GF-D8 (cell line): ENCODE data around the gene DPYD.

Source experiments
- DNase-seq: peaks from one replicate; lab custom pipeline; 2025; lab: John Stamatoyannopoulos, UW

The DPYD gene

DNA sequence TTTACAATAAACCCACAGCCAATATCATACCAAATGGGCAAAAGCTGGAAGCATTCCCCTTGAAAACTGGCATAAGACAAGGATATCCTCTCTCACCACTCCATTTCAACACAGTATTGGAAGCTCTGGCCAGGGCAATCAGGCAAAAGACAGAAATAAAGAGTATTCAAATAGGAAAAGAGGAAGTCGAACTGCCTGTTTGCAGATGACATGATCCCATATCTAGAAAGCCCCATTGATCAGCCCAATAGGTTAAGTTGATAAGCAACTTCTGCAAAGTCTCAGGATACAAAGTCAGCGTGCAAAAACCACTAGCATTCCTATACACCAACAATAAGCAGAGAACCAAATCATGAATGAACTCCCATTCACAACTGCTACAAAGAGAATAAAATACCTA is 235.5 kb downstream of the DPYD start:
- no peak for DNase-seq

DNA sequence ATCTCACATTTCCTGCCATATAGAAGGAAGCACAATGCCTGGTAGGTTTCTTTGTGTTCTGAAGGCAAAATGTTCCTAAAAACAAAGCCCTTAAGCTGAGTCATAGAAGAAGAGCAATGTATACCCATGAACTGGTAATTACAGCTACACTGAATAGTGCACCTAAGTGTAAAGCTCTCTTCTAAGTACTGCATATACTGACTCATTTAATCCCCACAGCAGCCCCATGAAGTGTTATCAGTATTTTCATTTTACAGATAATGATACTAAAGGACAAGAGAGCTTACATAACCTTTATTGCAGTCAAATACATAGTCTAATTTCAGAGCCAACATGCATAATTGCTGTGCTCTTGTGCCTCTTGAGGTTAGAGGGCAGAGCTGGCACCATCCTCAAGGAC is 239.9 kb downstream of the DPYD start:
- no peak for DNase-seq

- no peak for DNase-seq
Measured at GRCh38 chr1:97680470-97680869, 240.4 kb downstream of the DPYD start.

DNA sequence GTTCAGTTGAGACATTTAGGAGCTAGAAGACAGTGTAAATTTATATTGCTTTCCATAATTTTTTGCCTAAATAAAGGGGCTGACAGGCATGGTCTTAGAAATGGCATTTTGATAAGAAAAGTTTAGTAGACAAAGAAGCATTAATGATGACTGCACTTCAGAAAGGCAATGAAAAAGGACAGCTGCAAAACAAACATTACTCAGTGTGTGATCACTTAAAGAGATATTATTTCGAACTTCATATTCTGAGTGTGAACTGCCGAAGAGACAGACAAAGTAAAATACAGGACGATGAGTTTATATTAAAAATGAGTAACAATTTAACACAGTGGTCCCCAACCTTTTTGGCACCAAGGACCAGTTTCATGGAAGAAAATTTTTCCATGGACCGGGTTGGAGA is 243.1 kb downstream of the DPYD start:
- no peak for DNase-seq

- no peak for DNase-seq
Measured at GRCh38 chr1:97674517-97674916, 246.3 kb downstream of the DPYD start.

- no peak for DNase-seq
Measured at GRCh38 chr1:97668945-97669344, 251.9 kb downstream of the DPYD start.

GRCh38 chr1:97660431-97661105 is 260.3 kb downstream of the DPYD start:
- DNase-seq, result no peak

DNA sequence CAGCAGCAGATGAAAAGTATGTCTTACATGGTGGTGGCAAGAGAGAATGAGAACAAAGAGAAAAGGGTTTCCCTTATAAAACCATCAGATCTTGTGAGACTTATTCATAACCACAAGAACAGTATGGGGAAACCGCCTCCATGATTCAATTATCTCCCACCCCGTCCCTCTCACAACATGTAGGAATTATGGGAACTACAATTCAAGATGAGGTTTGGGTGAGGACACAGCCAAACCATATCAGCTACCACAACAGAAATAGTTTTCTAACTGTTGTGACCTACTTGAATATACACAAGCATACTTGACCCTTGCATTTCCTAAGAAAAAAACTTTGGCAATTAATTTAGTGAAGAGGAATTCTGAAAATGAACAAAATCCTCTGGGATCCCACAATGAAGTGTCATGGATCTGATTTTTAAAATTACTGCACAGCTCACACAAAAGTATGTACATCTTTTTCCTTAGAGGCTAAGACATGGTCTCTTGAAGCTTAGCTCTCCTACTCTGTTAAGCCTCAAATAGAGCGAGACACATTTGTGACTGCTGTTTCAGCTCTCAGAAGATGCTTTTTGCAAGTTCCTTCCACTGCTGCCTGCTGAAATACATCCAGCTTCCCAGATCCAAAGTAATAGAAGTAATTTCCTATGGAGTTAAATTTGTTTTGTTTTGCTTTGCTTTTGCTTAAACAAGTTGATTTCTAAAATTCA is 265.8 kb downstream of the DPYD start:
- no peak for DNase-seq

DNA sequence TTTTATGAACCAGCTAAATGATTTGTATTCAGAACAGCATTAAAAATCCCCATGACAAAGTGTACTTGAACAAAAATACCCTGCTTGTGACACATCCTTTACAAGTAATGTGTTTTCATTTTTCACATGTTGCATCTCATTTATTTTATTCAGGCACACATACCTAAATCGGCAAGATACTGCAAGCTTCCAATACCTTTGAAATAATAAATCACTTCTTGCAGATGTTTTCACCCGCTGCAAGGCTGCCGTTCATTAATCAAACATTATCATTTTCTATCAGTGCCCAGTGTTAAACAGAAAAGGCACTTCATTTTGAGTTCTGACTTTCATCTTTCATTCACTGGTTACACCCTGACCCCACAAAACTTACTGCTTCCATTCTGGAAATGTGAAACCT is 269.6 kb downstream of the DPYD start:
- no peak for DNase-seq

DNA sequence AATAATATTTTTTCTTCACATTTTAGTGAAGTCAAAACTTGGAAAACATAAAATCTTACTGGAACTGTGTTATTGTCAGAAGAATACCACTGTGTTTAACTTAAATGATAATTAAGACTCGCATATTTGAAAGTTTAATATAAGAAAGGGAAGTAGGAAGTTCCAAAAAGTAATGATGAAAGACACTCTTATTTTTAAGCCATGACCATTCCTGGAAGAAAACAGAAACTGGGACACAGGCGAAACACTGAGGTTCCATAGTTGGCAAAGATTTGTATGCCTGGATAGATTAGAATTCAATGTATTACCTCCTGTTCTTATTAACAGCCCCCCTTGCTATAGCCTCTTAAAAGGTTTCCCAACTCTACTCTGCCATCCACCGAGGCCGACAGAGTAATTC is 271.2 kb downstream of the DPYD start:
- no peak for DNase-seq

GRCh38 chr1:97647776-97648175 is 273.1 kb downstream of the DPYD start:
- DNase-seq, result no peak

DNA sequence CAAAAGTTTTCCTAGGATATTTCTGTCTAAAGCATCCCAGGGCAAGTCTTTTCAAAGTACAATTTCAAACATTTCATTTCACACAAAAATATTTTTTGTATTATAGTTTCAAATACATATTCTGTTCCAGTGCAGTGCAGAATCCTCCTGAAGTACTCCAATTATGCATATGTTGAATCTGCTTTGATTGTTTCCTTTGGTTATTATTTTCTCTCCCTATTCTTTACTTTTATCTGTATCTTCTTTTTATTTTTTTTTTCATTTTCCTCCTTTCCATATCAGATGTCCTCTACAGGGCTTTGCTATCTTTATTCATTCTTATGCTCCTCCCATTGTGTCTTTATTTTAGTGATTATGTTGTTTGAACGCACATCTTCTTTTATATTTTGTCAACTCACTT is 274.8 kb downstream of the DPYD start:
- DNase-seq, result no peak

GRCh38 chr1:97640677-97641076 is 280.2 kb downstream of the DPYD start:
- DNase-seq, result no peak

- no peak for DNase-seq
Measured at GRCh38 chr1:97636941-97637340, 283.9 kb downstream of the DPYD start.

DNA sequence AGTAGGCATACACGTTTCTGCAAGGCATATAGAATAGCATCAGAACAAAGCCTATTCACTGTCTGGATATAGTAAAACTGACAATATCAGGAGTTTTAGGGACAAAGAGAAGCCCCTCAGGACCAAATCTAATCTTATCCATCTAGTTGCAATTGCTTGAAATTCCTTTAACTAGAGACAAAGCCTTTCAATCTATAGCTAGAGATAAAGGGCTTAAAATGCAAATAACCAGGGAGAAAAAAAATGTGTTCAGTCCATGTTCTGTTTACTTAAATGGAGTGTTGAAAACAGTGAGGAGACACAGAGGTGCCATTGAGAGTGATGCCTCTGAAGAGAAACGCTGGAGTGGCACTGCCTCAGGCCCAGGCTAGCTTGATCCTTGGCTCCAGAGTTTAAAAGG is 286.1 kb downstream of the DPYD start:
- no peak for DNase-seq

GRCh38 chr1:97632776-97633175 is 288.1 kb downstream of the DPYD start:
- DNase-seq, result no peak

DNA sequence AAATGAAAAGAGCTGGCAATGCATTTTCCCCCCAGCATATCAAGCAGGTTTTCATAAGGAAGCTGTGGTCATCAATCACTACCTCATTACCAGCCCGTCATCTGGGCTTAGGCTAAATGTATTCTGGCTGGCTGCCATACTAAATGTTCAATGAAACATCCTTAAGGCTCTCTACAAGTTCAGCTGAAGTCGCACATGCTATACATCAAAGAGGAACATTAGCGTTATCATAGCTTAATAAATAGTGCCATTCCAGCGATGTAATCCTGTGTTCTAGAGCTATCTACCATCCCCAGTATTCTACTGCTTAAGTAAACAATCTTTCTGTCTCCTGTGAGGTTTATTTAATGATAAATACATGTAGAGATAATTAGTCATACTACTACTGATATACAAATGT is 288.8 kb downstream of the DPYD start:
- no peak for DNase-seq

- DNase-seq, result no peak
Measured at GRCh38 chr1:97630948-97631347, 289.9 kb downstream of the DPYD start.

DNA sequence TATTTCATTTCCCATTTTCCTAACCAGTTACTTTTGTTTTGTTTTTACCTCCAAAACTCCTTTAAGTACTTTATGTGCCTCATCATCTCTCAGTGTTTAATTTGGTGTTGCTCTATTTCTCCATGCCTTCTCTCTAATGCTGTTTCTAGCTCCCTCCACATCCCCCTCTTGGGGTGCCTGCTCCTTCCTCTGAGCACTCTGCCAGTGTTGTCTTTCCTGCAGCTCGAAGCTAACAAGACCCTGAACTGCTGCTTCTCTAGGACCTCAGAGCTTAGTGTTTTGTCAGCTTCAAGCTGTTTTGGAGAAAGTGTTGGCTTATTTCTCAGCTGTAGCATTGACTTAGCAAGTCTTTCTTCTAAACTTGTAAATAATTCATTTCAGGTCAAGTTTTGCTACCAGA is 290.6 kb downstream of the DPYD start:
- DNase-seq, result no peak

- no peak for DNase-seq
Measured at GRCh38 chr1:97623220-97623619, 297.6 kb downstream of the DPYD start.

DNA sequence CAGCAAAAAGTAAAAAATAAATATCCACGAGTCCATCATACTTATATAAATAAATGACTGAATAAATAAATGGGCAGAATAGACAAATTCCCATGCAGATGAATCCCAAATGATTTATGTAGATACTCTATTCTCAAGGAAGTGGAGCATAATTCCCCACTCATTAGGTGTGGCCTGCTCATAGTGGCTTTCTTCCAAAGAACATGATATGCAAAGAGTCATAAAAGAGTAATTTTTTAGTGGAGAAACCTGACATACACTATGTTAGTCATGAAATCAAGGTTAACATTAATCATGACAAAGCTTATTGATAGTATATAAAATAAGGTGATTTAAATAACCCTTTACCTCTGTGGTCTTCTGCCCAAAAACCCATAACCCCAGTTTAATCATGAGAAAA is 298.9 kb downstream of the DPYD start:
- DNase-seq, result no peak

GRCh38 chr1:97619706-97620105 is 301.1 kb downstream of the DPYD start:
- DNase-seq, result no peak

DNA sequence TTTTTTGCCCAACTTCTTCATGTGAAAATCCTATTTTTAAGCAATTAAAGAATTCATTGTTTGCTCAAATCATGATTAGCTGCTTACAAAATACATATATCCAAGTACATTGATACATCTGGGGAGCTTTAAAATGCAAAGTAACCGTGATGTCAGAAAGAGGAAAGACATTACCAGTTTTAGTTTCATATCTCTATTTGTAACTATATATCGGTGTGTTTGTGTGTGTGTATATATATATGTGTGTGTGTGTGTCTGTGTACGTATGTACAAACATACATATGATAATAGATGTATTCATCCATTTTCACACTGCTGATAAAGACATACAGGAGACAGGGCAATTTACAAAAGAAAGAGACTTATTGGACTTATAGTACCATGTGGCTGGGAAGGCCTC is 310.1 kb downstream of the DPYD start:
- DNase-seq, result no peak

DNA sequence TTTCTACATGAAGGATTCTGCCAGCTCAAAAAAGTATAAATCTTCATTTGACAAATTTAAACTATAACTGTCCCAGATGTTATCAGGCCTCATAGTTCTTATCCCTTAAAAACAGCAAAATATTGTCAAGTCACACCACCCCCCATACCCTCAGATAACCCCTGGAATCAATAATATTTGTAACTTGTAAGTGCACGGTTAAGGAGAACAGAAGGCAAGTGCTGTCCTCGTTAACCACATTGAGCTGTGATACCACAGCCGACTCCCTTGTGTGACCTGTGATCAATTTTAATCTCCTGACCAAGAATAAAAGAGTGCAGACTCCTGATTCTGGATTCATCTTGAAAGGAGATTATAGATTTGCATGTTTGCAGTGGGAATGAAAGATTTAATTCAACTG is 310.7 kb downstream of the DPYD start:
- DNase-seq, result no peak
